ENCODE data around the gene FGB. TPM values are rescaled to one million over a fixed set of nuclear protein-coding genes. Genes with fewer than 3 reads are reported as not detected.

The FGB gene
- 0.48 and 1.9 TPM in 2 replicates for total RNA-seq
- polyA plus RNA-seq, result 0.99 TPM in 1 of 2 replicates, not detected in the other

GRCh38 chr4:154562697-154563254 is at the start of gene FGB:
TSS of gene FGB (plus strand) at chr4:154563011. CDS start at chr4:154563019, 8 bp downstream.
- Histone ChIP-seq H3K36me3 (no peaks in the 10 kb centered on the region), H3K9me3 (ENCODE audit: low read depth) (no peaks in the 10 kb centered on the region), H3K4me1 (ENCODE audit: low read depth) (no peaks in the 10 kb centered on the region), H3K27me3 (no peaks in the 10 kb centered on the region), H3K4me3 (no peak within 1 kb of the TSS), H3K27ac (no peak within 1 kb of the TSS)
- TF ChIP-seq CTCF (IDR thresholded peaks at IDR 0.05; ENCODE audit: low read depth, low read length), result no peak
- no peak for DNase-seq (ENCODE audit: low read depth in 1 of 2, low spot score in 1 of 2)

GRCh38 chr4:154516318-154517029 is 46.3 kb upstream of the FGB start:
- no peaks in the 10 kb centered on the region for H3K36me3 ChIP-seq
- no peaks in the 10 kb centered on the region for H3K27me3 ChIP-seq
- H3K27ac ChIP-seq, result no peak overlapping the region
- H3K4me3 ChIP-seq, result no peak overlapping the region
- TF ChIP-seq CTCF (IDR thresholded peaks at IDR 0.05; ENCODE audit: low read depth, low read length), result no peak
- no peaks in the 10 kb centered on the region for H3K9me3 ChIP-seq (ENCODE audit: low read depth)
- no peaks in the 10 kb centered on the region for H3K4me1 ChIP-seq (ENCODE audit: low read depth)
- DNase-seq (ENCODE audit: low read depth in 1 of 2, low spot score in 1 of 2), result no peak

- Histone ChIP-seq H3K27me3 (no peaks in the 10 kb centered on the region), H3K9me3 (ENCODE audit: low read depth) (no peaks in the 10 kb centered on the region), H3K36me3 (no peaks in the 10 kb centered on the region), H3K27ac (no peak overlapping the region), H3K4me1 (ENCODE audit: low read depth) (no peaks in the 10 kb centered on the region), H3K4me3 (no peak overlapping the region)
- no peak for TF ChIP-seq CTCF (IDR thresholded peaks at IDR 0.05; ENCODE audit: low read depth, low read length)
- DNase-seq (ENCODE audit: low read depth in 1 of 2, low spot score in 1 of 2), result no peak
Observed at GRCh38 chr4:154517591-154517990, 45.2 kb upstream of the FGB start.

GRCh38 chr4:154519214-154519613 is 43.6 kb upstream of the FGB start:
- Histone ChIP-seq H3K4me1 (ENCODE audit: low read depth) (no peaks in the 10 kb centered on the region), H3K27me3 (no peaks in the 10 kb centered on the region), H3K36me3 (no peaks in the 10 kb centered on the region), H3K4me3 (no peak overlapping the region), H3K9me3 (ENCODE audit: low read depth) (no peaks in the 10 kb centered on the region), H3K27ac (no peak overlapping the region)
- TF ChIP-seq CTCF (IDR thresholded peaks at IDR 0.05; ENCODE audit: low read depth, low read length), result no peak
- DNase-seq (ENCODE audit: low read depth in 1 of 2, low spot score in 1 of 2), result peak in 1 of 2 donors; percentile 34

- Histone ChIP-seq H3K27ac (no peak overlapping the region), H3K27me3 (peaks cover 1% of the 10 kb centered on the region), H3K9me3 (ENCODE audit: low read depth) (no peaks in the 10 kb centered on the region), H3K4me1 (ENCODE audit: low read depth) (no peaks in the 10 kb centered on the region), H3K36me3 (no peaks in the 10 kb centered on the region), H3K4me3 (no peak overlapping the region)
- TF ChIP-seq CTCF (IDR thresholded peaks at IDR 0.05; ENCODE audit: low read depth, low read length), result no peak
- DNase-seq (ENCODE audit: low read depth in 1 of 2, low spot score in 1 of 2), result no peak
Observed at GRCh38 chr4:154521607-154522006, 41.2 kb upstream of the FGB start.
